ENCODE measurements around the gene SESN1. TPM values are rescaled to one million over a fixed set of nuclear protein-coding genes. Genes with fewer than 3 reads are reported as not detected.

The SESN1 gene
- total RNA-seq: 3.6 and 6.2 TPM in 2 replicates

GRCh38 chr6:109094416-109095035 is at the start of gene SESN1:
TSS of gene SESN1 (minus strand) at chr6:109094846. CDS start at chr6:109094073, 773 bp downstream.

DNA sequence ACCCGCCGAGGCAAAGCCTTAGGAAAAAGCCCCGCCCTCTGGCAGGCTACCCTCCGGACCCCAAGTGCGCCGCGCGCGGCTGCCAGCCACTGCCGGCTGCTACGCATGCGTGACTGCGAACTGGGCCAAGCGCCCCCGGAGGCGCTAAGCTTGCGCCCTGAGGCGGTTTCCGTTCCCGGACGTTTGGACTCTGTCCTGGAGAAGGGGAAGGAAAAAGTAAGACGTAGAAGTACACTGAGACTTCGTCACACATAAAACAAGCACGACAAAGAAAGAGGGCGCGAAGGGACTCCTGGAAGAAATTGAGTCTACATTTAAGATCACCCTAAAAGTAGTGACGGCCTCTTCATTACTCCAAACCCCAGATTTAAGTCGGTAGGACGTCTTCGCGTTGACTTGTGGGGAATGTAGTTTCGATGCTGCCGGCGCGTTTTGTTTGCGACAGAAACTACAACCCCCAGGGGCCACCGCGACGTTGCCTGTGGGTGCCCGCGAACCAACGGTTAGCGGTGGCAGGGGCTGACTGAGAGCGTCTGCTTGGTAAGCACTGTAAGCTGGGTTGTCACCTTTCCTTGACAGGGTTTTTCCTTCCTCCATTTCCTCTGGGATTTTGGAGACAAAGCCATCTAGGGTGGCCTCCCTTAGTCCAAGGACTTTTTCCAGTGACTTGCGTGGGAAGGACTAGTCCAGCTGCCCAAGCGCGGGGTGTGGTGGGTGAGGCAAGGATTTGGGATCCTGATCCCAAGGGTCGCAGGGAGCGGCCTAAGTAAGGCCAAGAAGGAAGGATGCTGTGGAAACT is 589 bp upstream of the SESN1 start, which contains the start of gene CEP57L1:
Gene CEP57L1 (plus strand): TSS at position 472 of the 799 bp plus-strand sequence. CDS start 49,715 bp downstream, outside the sequence.

Other genes starting within 250 kb of the SESN1 start
- 0.81 and 1.6 TPM in 2 replicates for gene ARMC2, start 246.4 kb downstream of the SESN1 start, total RNA-seq
- gene CEP57L1, start 661 bp upstream of the SESN1 start, total RNA-seq: 8.0 and 14.3 TPM in 2 replicates